ENCODE data around the gene LY6G6D. TPM values are rescaled to one million over a fixed set of nuclear protein-coding genes. Genes with fewer than 3 reads are reported as not detected.

LY6G6D gene
- total and polyA plus RNA-seq, 2 of the 13 experiments (the other 11 are each of a cell fraction or from before 2014, with no cell fraction given) = not detected

GRCh38 chr6:31680226-31681134 lies 34.7 kb upstream of the LY6G6D start, which contains the start of gene LY6G5C (continued):
- TF ChIP-seq ARID5B (CRISPR knock-in tag; IDR thresholded peaks at IDR 0.05) = peak; percentile 34; the same call in 1 of the 2 replicates
- TF ChIP-seq, protein P1, sequence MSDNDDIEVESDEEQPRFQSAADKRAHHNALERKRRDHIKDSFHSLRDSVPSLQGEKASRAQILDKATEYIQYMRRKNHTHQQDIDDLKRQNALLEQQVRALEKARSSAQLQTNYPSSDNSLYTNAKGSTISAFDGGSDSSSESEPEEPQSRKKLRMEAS (IDR thresholded peaks at IDR 0.05) = peak; percentile 24; the same call in 1 of the 2 replicates
- TF ChIP-seq BHLHE40 (IDR thresholded peaks at IDR 0.05; ENCODE audit: low read length) = 0 out of 2 replicates have a peak, but pooled peaks have one; percentile 29
- no peak for TF ChIP-seq HCFC1 (IDR thresholded peaks at IDR 0.05; ENCODE audit: low read depth, low read length)
- TF ChIP-seq MXD4 (CRISPR knock-in tag; IDR thresholded peaks at IDR 0.05) = 0 out of 2 replicates have a peak, but pooled peaks have one; percentile 50
- TF ChIP-seq ZNF746 (CRISPR knock-in tag; IDR thresholded peaks at IDR 0.05) = no peak
- TF ChIP-seq, protein P2, sequence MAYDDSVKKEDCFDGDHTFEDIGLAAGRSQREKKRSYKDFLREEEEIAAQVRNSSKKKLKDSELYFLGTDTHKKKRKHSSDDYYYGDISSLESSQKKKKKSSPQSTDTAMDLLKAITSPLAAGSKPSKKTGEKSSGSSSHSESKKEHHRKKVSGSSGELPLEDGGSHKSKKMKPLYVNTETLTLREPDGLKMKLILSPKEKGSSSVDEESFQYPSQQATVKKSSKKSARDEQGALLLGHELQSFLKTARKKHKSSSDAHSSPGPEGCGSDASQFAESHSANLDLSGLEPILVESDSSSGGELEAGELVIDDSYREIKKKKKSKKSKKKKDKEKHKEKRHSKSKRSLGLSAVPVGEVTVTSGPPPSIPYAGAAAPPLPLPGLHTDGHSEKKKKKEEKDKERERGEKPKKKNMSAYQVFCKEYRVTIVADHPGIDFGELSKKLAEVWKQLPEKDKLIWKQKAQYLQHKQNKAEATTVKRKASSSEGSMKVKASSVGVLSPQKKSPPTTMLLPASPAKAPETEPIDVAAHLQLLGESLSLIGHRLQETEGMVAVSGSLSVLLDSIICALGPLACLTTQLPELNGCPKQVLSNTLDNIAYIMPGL (CRISPR knock-in tag; IDR thresholded peaks at IDR 0.05; ENCODE audit: borderline replicate concordance in 1 of 2, low read depth in 1 of 2) = peak; percentile 62 to 83; a peak in 3 of 4 replicates
- TF ChIP-seq ZNF543 (CRISPR knock-in tag; IDR thresholded peaks at IDR 0.05) = no peak
- TF ChIP-seq ZNF331 (CRISPR knock-in tag; IDR thresholded peaks at IDR 0.05) = no peak
- 0 out of 2 replicates have a peak, but pooled peaks have one; percentile 12 for TF ChIP-seq MTERF4 (CRISPR knock-in tag; IDR thresholded peaks at IDR 0.05)
- peak; percentile 12; the same call in 1 of the 2 replicates for TF ChIP-seq ZNF782 (CRISPR knock-in tag; IDR thresholded peaks at IDR 0.05; ENCODE audit: borderline replicate concordance)
- TF ChIP-seq DMAP1 (CRISPR knock-in tag; IDR thresholded peaks at IDR 0.05) = no peak
- peak; percentile 72 for TF ChIP-seq YY1 (IDR thresholded peaks at IDR 0.05; ENCODE audit: insufficient read depth, insufficient replicate concordance, low read depth, low read length)
- TF ChIP-seq ZNF883 (CRISPR knock-in tag; IDR thresholded peaks at IDR 0.05; ENCODE audit: not compliant biosample characterization) = no peak
- TF ChIP-seq SMYD3 (CRISPR knock-in tag; IDR thresholded peaks at IDR 0.05) = 0 out of 2 replicates have a peak, but pooled peaks have one; percentile 35
- TF ChIP-seq E2F2 (CRISPR knock-in tag; IDR thresholded peaks at IDR 0.05; ENCODE audit: borderline replicate concordance) = 0 out of 2 replicates have a peak, but pooled peaks have one; percentile 46
- TF ChIP-seq PHB2 (IDR thresholded peaks at IDR 0.05; ENCODE audit: partially characterized antibody) = no peak
- TF ChIP-seq KMT2A (CRISPR knock-in tag; IDR thresholded peaks at IDR 0.05) = peak; percentile 28; the same call in 1 of the 2 replicates
- 0 out of 2 replicates have a peak, but pooled peaks have one; percentile 58 for TF ChIP-seq ZNF580 (CRISPR knock-in tag; IDR thresholded peaks at IDR 0.05; ENCODE audit: borderline replicate concordance, low read depth)
- peak; percentile 61; the same call in 1 of the 2 replicates for TF ChIP-seq ZNF619 (CRISPR knock-in tag; IDR thresholded peaks at IDR 0.05)

Measured in HepG2 (cell line).